HL-60/S4 (cell line): ENCODE results near the gene CEP72.
"Not testable (repeated sequence)": the region's sequence is repeated elsewhere in the genome, so short reads cannot be mapped to it uniquely, and the experiment has no call there.

ENCODE experiments used
- in situ Hi-C: fragments of 300-500 bp; cut with MboI; formaldehyde crosslinking; loops from 2 replicates; pipeline ENCODE4 v1.14.3; 2022; ENCODE audit warnings: low sequenced_read_pairs

CEP72 gene

DNA sequence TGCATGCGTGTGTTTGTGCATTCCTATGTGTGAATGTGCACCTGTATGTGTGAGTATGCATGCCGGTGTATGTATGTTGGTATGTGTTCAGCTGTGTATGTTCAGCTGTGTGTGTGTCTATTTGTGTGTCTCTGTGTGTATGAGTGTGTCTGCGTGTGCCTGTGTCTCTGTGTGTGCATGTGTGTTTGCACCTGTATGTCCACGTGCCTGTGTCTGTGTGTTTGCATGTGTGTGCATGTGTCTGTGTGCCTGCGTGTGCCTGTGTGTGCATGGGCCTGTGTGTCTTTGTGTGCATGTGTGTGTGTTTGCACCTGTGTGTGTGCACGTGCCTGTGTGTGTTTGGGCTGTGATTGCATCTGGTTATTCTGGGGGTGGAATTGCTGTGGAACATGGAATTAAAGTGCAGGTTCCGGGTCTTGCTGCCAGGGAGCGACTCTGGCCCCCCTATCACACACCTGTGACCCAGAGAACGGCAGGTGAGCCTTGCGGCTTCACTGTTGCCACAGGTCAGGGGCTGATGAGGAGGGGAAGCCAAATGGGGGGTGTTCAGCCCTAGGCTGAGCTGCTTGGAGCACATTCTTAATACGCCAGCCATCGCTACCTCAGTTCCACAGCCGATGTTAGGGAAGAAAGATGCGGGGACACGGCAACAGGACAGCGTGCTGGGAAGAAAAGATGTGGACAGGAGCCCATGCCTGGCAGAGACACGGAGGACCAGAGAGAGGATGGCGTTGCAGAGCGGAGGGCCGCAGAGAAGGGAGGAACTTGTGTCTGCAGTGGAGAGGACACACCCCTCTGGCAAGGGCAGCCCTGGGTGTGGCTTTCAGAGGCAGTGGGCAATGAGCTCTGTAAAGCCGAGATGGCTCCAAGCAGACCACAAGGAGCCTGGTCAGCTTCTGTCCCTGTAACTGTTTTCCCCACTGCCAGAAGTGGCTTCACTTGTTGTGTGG is 84.9 kb downstream of the CEP72 start:
- in situ Hi-C loops: not testable (repeated sequence)
